Endothelial cell of umbilical vein (primary cell): ENCODE measurements around the gene TMEM52B. TPM values are rescaled to one million over a fixed set of nuclear protein-coding genes. Genes with fewer than 3 reads are reported as not detected.

ENCODE experiments used
- BruUV-seq: library from RNA; stranded (reverse); fragments of 400-500 nt; replicated peaks from 2 replicates; lab custom pipeline; 2021; lab: Mats Ljungman, UMichigan
- CTCF ChIA-PET: fragments of 300-600, 350-600 bp; sonication (Branson Sonifier 250); formaldehyde crosslinking; loops from one replicate; lab custom pipeline; 2021; ENCODE audit warnings: antibody characterized with exemption, inconsistent platforms; lab: Charles Lee
- POLR2A ChIA-PET: fragments of 300-600, 350-600 bp; sonication (Branson Sonifier 250); formaldehyde crosslinking; loops from one replicate; lab custom pipeline; 2021; ENCODE audit warnings: antibody characterized with exemption, inconsistent platforms; lab: Charles Lee
- DNase-seq: peaks from one replicate; pipeline ENCODE4 v3.0.0-alpha.2; 2011; ENCODE audit warnings: low read depth, low spot score
- FAIRE-seq: peaks from 2 replicates; lab custom pipeline; 2011; peaks lifted over from hg19 to GRCh38; lab: Jason Lieb, UNC
- H2AFZ ChIP-seq: 2 replicates; pipeline ENCODE4 v1.6.0; 2012; ENCODE audit warnings: low read depth, low read length, control low read depth, inconsistent platforms
- H3K27ac ChIP-seq: 2 replicates; pipeline ENCODE4 v1.5.1; 2011; ENCODE audit warnings: low read depth, mild to moderate bottlenecking, control low read depth, low read length, moderate library complexity; ENCODE audit not compliant: insufficient read depth
- H3K27me3 ChIP-seq, 2 experiments: 2 replicates each; pipeline versions ENCODE4 v1.6.0 to v1.6.1; 2011; ENCODE audit warnings: low read length in 2 of 2, mixed read lengths in 1 of 2; ENCODE audit not compliant: control insufficient read depth in 2 of 2, insufficient read depth in 2 of 2
- H3K36me3 ChIP-seq, 2 experiments: 2 replicates in 1 of 2; 3 replicates in 1 of 2; pipeline ENCODE4 v1.5.1; 2011; ENCODE audit warnings: low read length in 2 of 2, mild to moderate bottlenecking in 1 of 2, moderate library complexity in 1 of 2; ENCODE audit not compliant: control insufficient read depth in 2 of 2, insufficient read depth in 2 of 2; ENCODE audit errors: extremely low read depth in 1 of 2
- H3K4me1 ChIP-seq: 3 replicates; pipeline ENCODE4 v1.5.1; 2011; ENCODE audit warnings: mild to moderate bottlenecking, low read length; ENCODE audit not compliant: control insufficient read depth, insufficient read depth; ENCODE audit errors: extremely low read depth
- H3K4me2 ChIP-seq: 2 replicates; pipeline ENCODE4 v1.6.1; 2011; ENCODE audit warnings: low read length, control low read depth, mixed read lengths; ENCODE audit not compliant: insufficient read depth
- H3K4me3 ChIP-seq, 3 experiments: fragments of 200-600 bp in 1 of 3; sonication (generic), shearing (Covaris generic) in 1 of 3; replicated peaks in 1 of 3; 2 replicates each; pipeline ENCODE4 v1.5.1; 2011 to 2016; ENCODE audit warnings: control low read depth in 3 of 3, low read length in 3 of 3, mild to moderate bottlenecking in 2 of 3, inconsistent platforms in 1 of 3, low read depth in 1 of 3, moderate library complexity in 1 of 3; ENCODE audit not compliant: insufficient read depth in 1 of 3
- H3K79me2 ChIP-seq: 2 replicates; pipeline ENCODE4 v1.6.0; 2012; ENCODE audit warnings: low read length, inconsistent platforms; ENCODE audit not compliant: control insufficient read depth, insufficient read depth
- H3K9ac ChIP-seq: replicated peaks from 2 replicates; pipeline ENCODE3; 2011; ENCODE audit warnings: low read length, control low read depth; ENCODE audit not compliant: insufficient read depth; ENCODE audit errors: extremely low read depth
- H3K9me1 ChIP-seq: replicated peaks from 3 replicates; pipeline ENCODE4 v1.6.0; 2011; ENCODE audit warnings: mild to moderate bottlenecking, low read length; ENCODE audit not compliant: control insufficient read depth, insufficient read depth; ENCODE audit errors: extremely low read depth
- H3K9me3 ChIP-seq: replicated peaks from 2 replicates; pipeline ENCODE4 v1.5.1; 2012; ENCODE audit warnings: low read length, inconsistent platforms; ENCODE audit not compliant: control insufficient read depth, insufficient read depth
- H4K20me1 ChIP-seq: replicated peaks from 2 replicates; pipeline ENCODE3; 2011; ENCODE audit warnings: mild to moderate bottlenecking, low read length; ENCODE audit not compliant: control insufficient read depth, insufficient read depth; ENCODE audit errors: extremely low read depth
- EZH2 ChIP-seq: IDR thresholded peaks from 2 replicates; pipeline ENCODE4 v1.6.1; 2012; ENCODE audit warnings: borderline replicate concordance, low read depth, mild to moderate bottlenecking, moderate library complexity, low read length, inconsistent platforms; ENCODE audit not compliant: severe bottlenecking
- FOS ChIP-seq: IDR thresholded peaks from 2 replicates; pipeline ENCODE4 v1.6.1; 2011; ENCODE audit warnings: mild to moderate bottlenecking, low read length, moderate library complexity, borderline replicate concordance; ENCODE audit not compliant: insufficient read depth
- GATA2 ChIP-seq: IDR thresholded peaks from 2 replicates; pipeline ENCODE4 v1.7.0; 2011; ENCODE audit warnings: low read depth, mild to moderate bottlenecking, moderate library complexity, mixed read lengths, low read length; ENCODE audit not compliant: insufficient read length, insufficient read depth
- JUN ChIP-seq: IDR thresholded peaks from 2 replicates; pipeline ENCODE4 v1.6.1; 2011; ENCODE audit warnings: borderline replicate concordance, low read depth; ENCODE audit not compliant: insufficient read length, insufficient read depth
- MAX ChIP-seq: IDR thresholded peaks from 2 replicates; pipeline ENCODE4 v1.6.1; 2011; ENCODE audit not compliant: insufficient read depth, insufficient read length
- MYC ChIP-seq: IDR thresholded peaks from one replicate; pipeline ENCODE4 v1.6.1; 2011; ENCODE audit warnings: mild to moderate bottlenecking, low read depth, low read length
- POLR2A ChIP-seq: IDR thresholded peaks from 2 replicates; pipeline ENCODE4 v1.6.1; 2012; ENCODE audit warnings: low read depth, mild to moderate bottlenecking, control low read depth, low read length
- POLR2AphosphoS5 ChIP-seq: IDR thresholded peaks from 2 replicates; pipeline ENCODE4 v1.6.1; 2012; ENCODE audit warnings: low read depth, mild to moderate bottlenecking, control low read depth, low read length, moderate library complexity; ENCODE audit not compliant: insufficient read depth
- dilution Hi-C: fragments of 300-500 bp; cut with MboI; formaldehyde crosslinking; loops from one replicate; pipeline ENCODE4 v1.15.0; 2019; ENCODE audit warnings: low sequenced_read_pairs; ENCODE audit not compliant: extremely low pct_ligation_motif_present
- intact Hi-C: fragments of 100-400 bp; cut with micrococcal nuclease; formaldehyde crosslinking; loops from one replicate; pipeline ENCODE4 v1.10.0; 2022
- polyA plus RNA-seq, 4 experiments: library from polyadenylated mRNA; depleted of rRNA in 3 of 4; stranded (reverse) in 3 of 4; unstranded in 1 of 4; fragments of >200 nt; gene quantifications; 2 replicates each; pipeline versions ENCODE4 v1.2.1 to v1.2.3, GENCODE V29; 2011 to 2012; ENCODE audit warnings: missing spikeins in 1 of 4
- total RNA-seq: library from RNA; stranded (reverse); gene quantifications from 2 replicates; pipeline ENCODE4 v1.2.3, GENCODE V29; 2021
- TF ChIP-seq, protein P1 (sequence below), 2 donors: IDR thresholded peaks; 1 replicate in 1 of 2; 2 replicates in 1 of 2; pipeline ENCODE4 v1.5.1; 2011; ENCODE audit warnings: low read length in 2 of 2, mild to moderate bottlenecking in 2 of 2, moderate library complexity in 2 of 2, control low read depth in 1 of 2, inconsistent platforms in 1 of 2, low read depth in 1 of 2; ENCODE audit not compliant: insufficient read depth in 1 of 2; ENCODE audit errors: extremely low read depth in 1 of 2

The TMEM52B gene
- total and polyA plus RNA-seq, 2 donors (not counting 3 experiments of a cell fraction or from before 2014, with no cell fraction given), result 0.24 TPM; not detected in 1

DNA sequence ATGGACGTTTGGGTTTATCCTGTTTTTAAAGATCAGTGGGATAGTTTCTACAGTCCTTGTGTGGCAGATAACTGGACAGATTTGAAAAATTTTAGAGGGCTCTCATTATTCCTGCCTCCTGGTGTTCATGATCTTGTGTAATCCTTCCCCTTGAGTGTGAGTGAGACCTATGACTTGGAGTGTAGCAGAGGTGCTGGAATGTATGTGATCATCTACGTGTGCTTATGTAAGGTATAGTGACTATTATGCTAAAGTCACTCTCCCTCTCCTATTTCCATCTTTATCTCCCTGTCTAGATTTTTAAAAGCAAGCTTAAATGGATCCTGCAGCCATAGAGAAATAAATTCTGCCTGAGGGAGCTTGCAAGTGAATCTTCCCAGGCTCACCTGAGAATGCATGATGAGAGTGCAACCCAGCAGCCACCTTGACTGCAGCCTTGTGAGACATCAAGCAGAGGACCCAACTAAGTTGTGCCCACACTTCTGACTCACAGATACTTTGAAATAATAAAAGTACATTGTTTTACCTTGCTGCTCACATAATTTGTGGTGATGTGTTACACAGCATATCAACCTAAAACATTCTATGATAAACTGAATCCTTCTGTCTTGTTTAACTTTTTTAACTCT is 3.7 kb upstream of the TMEM52B start:
- Histone ChIP-seq H3K27me3 (peaks cover 12 to 15% of the 10 kb centered on the region in 2 experiments), H2AFZ (no peak overlapping the region), H3K36me3 (no peaks in the 10 kb centered on the region), H3K9ac (no peak overlapping the region), H3K4me2 (no peak overlapping the region), H3K9me3 (no peaks in the 10 kb centered on the region), H3K27ac (no peak overlapping the region), H4K20me1 (no peaks in the 10 kb centered on the region), H3K9me1 (no peaks in the 10 kb centered on the region), H3K79me2 (no peaks in the 10 kb centered on the region), H3K4me3 (no peak overlapping the region), H3K4me1 (no peaks in the 10 kb centered on the region)
- dilution Hi-C loops (no loop called here), intact Hi-C loops (no loop called here)
- ChIA-PET POLR2A (no interaction called here), CTCF (interaction anchor here (1.6 kb wide), 1 partner anchor 17 kb away, joined by 4 read pairs; no protein-coding TSS in a partner anchor)
- BruUV-seq, result no TSS peak
- FAIRE-seq (no peak), DNase-seq (no peak)
- no peak for TF ChIP-seq JUN
- no peak for TF ChIP-seq POLR2A
- no peak for TF ChIP-seq MAX
- TF ChIP-seq EZH2, result no peak
- TF ChIP-seq GATA2, result no peak
- TF ChIP-seq POLR2AphosphoS5, result no peak
- no peak for TF ChIP-seq FOS
- no peak for TF ChIP-seq MYC
- TF ChIP-seq, protein P1, sequence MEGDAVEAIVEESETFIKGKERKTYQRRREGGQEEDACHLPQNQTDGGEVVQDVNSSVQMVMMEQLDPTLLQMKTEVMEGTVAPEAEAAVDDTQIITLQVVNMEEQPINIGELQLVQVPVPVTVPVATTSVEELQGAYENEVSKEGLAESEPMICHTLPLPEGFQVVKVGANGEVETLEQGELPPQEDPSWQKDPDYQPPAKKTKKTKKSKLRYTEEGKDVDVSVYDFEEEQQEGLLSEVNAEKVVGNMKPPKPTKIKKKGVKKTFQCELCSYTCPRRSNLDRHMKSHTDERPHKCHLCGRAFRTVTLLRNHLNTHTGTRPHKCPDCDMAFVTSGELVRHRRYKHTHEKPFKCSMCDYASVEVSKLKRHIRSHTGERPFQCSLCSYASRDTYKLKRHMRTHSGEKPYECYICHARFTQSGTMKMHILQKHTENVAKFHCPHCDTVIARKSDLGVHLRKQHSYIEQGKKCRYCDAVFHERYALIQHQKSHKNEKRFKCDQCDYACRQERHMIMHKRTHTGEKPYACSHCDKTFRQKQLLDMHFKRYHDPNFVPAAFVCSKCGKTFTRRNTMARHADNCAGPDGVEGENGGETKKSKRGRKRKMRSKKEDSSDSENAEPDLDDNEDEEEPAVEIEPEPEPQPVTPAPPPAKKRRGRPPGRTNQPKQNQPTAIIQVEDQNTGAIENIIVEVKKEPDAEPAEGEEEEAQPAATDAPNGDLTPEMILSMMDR (IDR thresholded peaks at IDR 0.05; ENCODE audit: extremely low read depth in 1 of 2, insufficient read depth in 1 of 2, low read depth in 1 of 2, low read length in 2 of 2), result no peak
